ENCODE results near the gene KREMEN1. TPM values are rescaled to one million over a fixed set of nuclear protein-coding genes. Genes with fewer than 3 reads are reported as not detected.

Gene KREMEN1
- total RNA-seq, 4 donors from 2014 or later, result 7.5 to 35.8 (median 15.4) TPM

DNA sequence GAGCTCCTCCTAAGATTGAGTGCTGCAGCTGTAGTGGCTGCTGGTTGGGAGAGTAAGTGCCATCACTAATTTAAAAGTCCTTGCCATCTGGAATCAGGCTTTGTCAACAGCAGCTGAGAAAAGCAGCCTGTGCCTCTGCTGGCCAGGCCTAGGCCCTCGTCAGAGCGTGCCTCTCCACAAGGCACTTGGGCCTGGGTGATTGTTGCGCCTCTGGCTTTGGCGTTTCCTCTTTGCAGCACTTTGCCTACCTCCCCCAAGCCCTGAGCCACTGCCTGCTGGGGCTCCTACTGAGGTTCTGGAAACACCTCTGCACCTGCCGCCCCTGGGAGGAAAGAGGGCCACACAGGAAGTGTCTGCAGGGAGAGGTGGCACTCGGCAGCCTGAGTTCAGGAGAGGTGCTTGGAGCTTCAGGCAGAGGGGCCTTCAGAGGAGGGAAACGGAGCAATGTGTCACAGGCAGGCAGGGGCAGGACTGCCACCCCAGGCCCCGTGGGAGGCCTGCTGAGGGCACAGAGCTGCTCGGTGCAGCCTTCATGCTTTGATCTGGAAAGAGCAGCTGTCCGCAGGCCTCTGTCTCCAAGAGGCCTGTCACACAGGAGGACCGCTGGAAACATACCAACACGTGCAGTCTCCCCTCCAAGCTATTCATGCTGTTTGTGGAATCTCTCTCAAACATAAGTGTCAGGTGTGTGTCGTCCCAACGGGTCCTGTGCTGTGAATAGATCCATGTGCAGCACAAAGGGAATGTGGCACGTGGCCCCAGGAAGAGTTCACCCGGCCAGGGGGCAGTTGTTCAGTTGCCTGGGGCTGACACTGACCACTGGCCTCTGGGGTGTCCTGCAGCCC is 71.3 kb downstream of the KREMEN1 start:
- intact Hi-C loops (cut with DNase I; ENCODE audit: low total_unique reads), result no loop called here
- Histone ChIP-seq H3K9me3 (no peaks in the 10 kb centered on the region), H3K4me1 (peaks cover 54 to 57% of the 10 kb centered on the region in 2 donors), H3K36me3 (peaks cover 0 to 16% of the 10 kb centered on the region in 2 donors), H3K4me3 (peak overlapping the region in 1 of 4 donors; percentile 19), H3K27ac (peak overlapping the region; percentile 82 to 96 (median 90)), H3K27me3 (no peaks in the 10 kb centered on the region)
- TF ChIP-seq, protein P1, sequence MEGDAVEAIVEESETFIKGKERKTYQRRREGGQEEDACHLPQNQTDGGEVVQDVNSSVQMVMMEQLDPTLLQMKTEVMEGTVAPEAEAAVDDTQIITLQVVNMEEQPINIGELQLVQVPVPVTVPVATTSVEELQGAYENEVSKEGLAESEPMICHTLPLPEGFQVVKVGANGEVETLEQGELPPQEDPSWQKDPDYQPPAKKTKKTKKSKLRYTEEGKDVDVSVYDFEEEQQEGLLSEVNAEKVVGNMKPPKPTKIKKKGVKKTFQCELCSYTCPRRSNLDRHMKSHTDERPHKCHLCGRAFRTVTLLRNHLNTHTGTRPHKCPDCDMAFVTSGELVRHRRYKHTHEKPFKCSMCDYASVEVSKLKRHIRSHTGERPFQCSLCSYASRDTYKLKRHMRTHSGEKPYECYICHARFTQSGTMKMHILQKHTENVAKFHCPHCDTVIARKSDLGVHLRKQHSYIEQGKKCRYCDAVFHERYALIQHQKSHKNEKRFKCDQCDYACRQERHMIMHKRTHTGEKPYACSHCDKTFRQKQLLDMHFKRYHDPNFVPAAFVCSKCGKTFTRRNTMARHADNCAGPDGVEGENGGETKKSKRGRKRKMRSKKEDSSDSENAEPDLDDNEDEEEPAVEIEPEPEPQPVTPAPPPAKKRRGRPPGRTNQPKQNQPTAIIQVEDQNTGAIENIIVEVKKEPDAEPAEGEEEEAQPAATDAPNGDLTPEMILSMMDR (IDR thresholded peaks at IDR 0.05 in 4 of 5, conservative IDR thresholded peaks at IDR 0.05 in 1 of 5), result no peak
- TF ChIP-seq POLR2A (IDR thresholded peaks at IDR 0.05), result no peak
- DNase-seq (peak; percentile 33 to 63), ATAC-seq (peak; percentile 34 to 55)
- in situ Hi-C loops (cut with MboI; ENCODE audit: low sequenced_read_pairs in 4 of 4), result loop anchor here in 1 of 4 donors (5.0 kb wide), 1 partner anchor 67 kb away; no protein-coding TSS in a partner anchor

DNA sequence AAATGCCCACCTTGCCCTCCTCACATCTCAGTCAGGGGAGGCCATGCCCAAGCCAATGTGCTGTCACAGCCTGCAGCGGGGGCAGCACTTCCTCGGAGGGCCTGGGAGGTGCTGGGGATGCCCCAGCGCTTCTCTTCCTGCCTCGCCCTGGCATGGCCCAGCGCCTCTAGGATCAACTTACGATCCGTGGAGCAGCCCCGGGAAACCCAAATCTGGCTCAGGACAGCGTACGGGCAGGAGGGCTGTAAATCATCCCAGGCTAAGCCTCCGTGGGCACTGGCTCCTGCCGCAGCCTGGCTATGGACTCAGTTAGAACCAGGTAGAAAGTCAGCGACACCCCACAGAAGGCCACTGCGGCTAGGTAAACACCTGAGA is 71.9 kb downstream of the KREMEN1 start:
- H3K4me1 ChIP-seq, result peaks cover 54 to 58% of the 10 kb centered on the region in 2 donors

DNA sequence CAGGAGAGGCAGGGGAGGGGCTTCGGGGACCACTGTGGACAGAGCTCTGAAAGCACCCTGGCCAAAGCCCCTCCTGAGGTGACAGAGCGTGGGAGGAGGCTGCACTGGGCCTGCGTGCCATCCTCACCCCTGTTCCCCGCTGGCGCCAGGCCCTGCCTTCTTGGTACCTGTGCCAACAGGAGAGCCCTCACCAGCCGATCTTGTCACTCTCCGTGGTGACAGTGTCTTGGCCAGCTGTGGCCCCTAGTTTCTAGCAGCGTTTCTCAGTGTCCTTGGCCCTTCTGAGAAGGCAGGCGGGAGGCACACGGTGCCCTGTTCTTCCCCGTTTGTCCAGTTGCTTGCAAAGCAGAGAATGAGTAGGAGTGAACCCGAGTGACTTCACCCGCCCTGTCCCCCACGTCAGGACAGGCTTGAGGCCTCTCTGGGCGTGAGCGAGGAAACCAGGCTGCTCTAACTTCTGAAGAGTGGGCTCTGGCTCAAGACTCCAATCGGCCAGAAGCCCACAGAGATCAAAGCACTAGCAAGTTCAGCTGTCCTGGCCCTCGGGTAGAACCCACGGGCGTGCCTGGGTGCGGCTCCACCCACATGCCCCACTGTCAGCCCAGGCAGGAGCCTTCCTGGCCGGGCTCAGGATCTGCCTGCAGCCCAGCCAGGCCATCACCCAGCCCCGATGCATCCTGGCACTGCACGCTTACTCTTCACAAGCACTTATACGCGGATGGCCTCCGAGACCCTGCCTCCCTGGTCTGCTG is 72.7 kb downstream of the KREMEN1 start:
- H3K9me3 ChIP-seq, result no peaks in the 10 kb centered on the region
- DNase-seq, result peak; percentile 76 to 83
- H3K4me3 ChIP-seq, result peak overlapping the region in 3 of 4 donors; percentile 19 to 28 (median 25)
- no peaks in the 10 kb centered on the region for H3K27me3 ChIP-seq
- in situ Hi-C loops (cut with MboI; ENCODE audit: low sequenced_read_pairs in 4 of 4), result no loop called here
- H3K27ac ChIP-seq, result peak overlapping the region; percentile 82 to 96 (median 90)
- H3K4me1 ChIP-seq, result peaks cover 59 to 65% of the 10 kb centered on the region in 2 donors
- TF ChIP-seq, protein P1 (IDR thresholded peaks at IDR 0.05 in 4 of 5, conservative IDR thresholded peaks at IDR 0.05 in 1 of 5), result no peak
- TF ChIP-seq POLR2A (IDR thresholded peaks at IDR 0.05), result no peak
- intact Hi-C loops (cut with DNase I; ENCODE audit: low total_unique reads), result no loop called here
- peaks cover 0 to 8% of the 10 kb centered on the region in 2 donors for H3K36me3 ChIP-seq
- peak; percentile 66 to 68 for ATAC-seq

More for the DNA sequence above, 71.9 kb downstream of the KREMEN1 start:
- H3K36me3 ChIP-seq, result peaks cover 0 to 15% of the 10 kb centered on the region in 2 donors
- H3K4me3 ChIP-seq, result peak overlapping the region in 3 of 4 donors; percentile 18 to 25 (median 19)
- intact Hi-C loops (cut with DNase I; ENCODE audit: low total_unique reads) (no loop called here), in situ Hi-C loops (cut with MboI; ENCODE audit: low sequenced_read_pairs in 4 of 4) (loop anchor here in 1 of 4 donors (5.0 kb wide), 1 partner anchor 67 kb away; no protein-coding TSS in a partner anchor)
- no peak for TF ChIP-seq POLR2A (IDR thresholded peaks at IDR 0.05)
- TF ChIP-seq, protein P1 (IDR thresholded peaks at IDR 0.05 in 4 of 5, conservative IDR thresholded peaks at IDR 0.05 in 1 of 5), result no peak
- H3K9me3 ChIP-seq, result no peaks in the 10 kb centered on the region
- H3K27ac ChIP-seq, result peak overlapping the region; percentile 82 to 96 (median 90)
- DNase-seq (peak; percentile 72 to 86), ATAC-seq (peak; percentile 73 to 79)
- H3K27me3 ChIP-seq, result no peaks in the 10 kb centered on the region

DNA sequence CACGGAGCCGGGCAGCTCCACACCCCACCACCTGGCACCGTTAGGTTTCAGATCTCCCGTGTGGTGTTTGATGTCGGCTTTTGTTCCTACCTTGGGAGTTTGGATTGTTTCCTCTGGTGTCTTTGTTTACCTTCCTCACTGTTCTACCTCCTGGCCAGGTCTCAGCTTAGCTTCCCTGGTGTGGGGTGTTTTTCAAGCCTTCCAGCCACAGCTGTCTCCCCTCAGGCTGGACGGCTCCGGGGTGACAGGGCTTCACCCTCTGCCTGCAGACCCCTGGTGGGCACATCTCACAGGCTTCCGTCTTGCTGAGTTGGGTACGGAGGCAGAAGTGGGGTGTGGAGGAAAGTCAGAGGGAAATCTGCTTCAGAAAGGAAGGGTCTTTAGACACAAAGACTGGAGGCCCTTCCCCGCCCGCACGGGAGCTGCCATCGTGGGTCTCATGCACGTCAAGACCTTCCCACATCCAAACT is 73.3 kb downstream of the KREMEN1 start:
- Histone ChIP-seq H3K36me3 (peaks cover 0 to 6% of the 10 kb centered on the region in 2 donors), H3K9me3 (no peaks in the 10 kb centered on the region), H3K4me3 (peak overlapping the region in 3 of 4 donors; percentile 7 to 28 (median 19)), H3K4me1 (peaks cover 64 to 68% of the 10 kb centered on the region in 2 donors), H3K27me3 (no peaks in the 10 kb centered on the region), H3K27ac (peak overlapping the region; percentile 82 to 96 (median 90))
- in situ Hi-C loops (cut with MboI; ENCODE audit: low sequenced_read_pairs in 4 of 4) (no loop called here), intact Hi-C loops (cut with DNase I; ENCODE audit: low total_unique reads) (no loop called here)
- DNase-seq (peak in 1 of 2 donors; percentile 5), ATAC-seq (no peak)
- TF ChIP-seq POLR2A (IDR thresholded peaks at IDR 0.05), result no peak
- TF ChIP-seq, protein P1 (IDR thresholded peaks at IDR 0.05 in 4 of 5, conservative IDR thresholded peaks at IDR 0.05 in 1 of 5), result no peak
